HUES48 (cell line): ENCODE measurements around the gene GPR84.
"Not testable (repeated sequence)": the region's sequence is repeated elsewhere in the genome, so short reads cannot be mapped to it uniquely, and the experiment has no call there.

Experiments
- H3K27ac ChIP-seq: one replicate; pipeline ENCODE4 v1.7.0; 2013; ENCODE audit warnings: low read depth, low read length, inconsistent platforms
- H3K27me3 ChIP-seq: 2 replicates; pipeline ENCODE4 v1.6.1; 2013; ENCODE audit warnings: mild to moderate bottlenecking, low read length; ENCODE audit not compliant: control insufficient read depth, insufficient read depth
- H3K36me3 ChIP-seq: 2 replicates; pipeline ENCODE4 v1.6.1; 2013; ENCODE audit warnings: low read length; ENCODE audit not compliant: control insufficient read depth, insufficient read depth
- H3K4me1 ChIP-seq: 2 replicates; pipeline ENCODE4 v1.6.1; 2013; ENCODE audit warnings: mild to moderate bottlenecking, low read length; ENCODE audit not compliant: control insufficient read depth, insufficient read depth
- H3K4me3 ChIP-seq: 2 replicates; pipeline ENCODE4 v1.5.1; 2013; ENCODE audit warnings: mild to moderate bottlenecking, low read depth, low read length
- H3K9ac ChIP-seq: 2 replicates; pipeline ENCODE4 v1.6.1; 2013; ENCODE audit warnings: mild to moderate bottlenecking, low read depth, low read length, moderate library complexity
- H3K9me3 ChIP-seq: 2 replicates; pipeline ENCODE4 v1.6.1; 2013; ENCODE audit warnings: low read length; ENCODE audit not compliant: control insufficient read depth, insufficient read depth

GPR84 gene

GRCh38 chr12:54359762-54360351 lies 4.4 kb downstream of the GPR84 start:
- Histone ChIP-seq H3K4me1 (peaks cover 46% of the 10 kb centered on the region), H3K36me3 (no peaks in the 10 kb centered on the region), H3K27me3 (0 out of 2 replicates have a peak, but pooled peaks cover 5% of the 10 kb centered on the region), H3K9ac (peak overlapping the region; percentile 63), H3K27ac (peak overlapping the region; percentile 81), H3K9me3 (no peaks in the 10 kb centered on the region), H3K4me3 (peak overlapping the region; percentile 76)

- H3K4me1 ChIP-seq, result peaks cover 48% of the 10 kb centered on the region
- peak overlapping the region; percentile 81 for H3K27ac ChIP-seq
- H3K4me3 ChIP-seq, result peak overlapping the region; percentile 81
- 0 out of 2 replicates have a peak, but pooled peaks cover 2% of the 10 kb centered on the region for H3K27me3 ChIP-seq
- H3K36me3 ChIP-seq, result no peaks in the 10 kb centered on the region
- H3K9me3 ChIP-seq, result no peaks in the 10 kb centered on the region
- H3K9ac ChIP-seq, result peak overlapping the region; percentile 63
Measured at GRCh38 chr12:54358945-54359761, 5.1 kb downstream of the GPR84 start.

DNA sequence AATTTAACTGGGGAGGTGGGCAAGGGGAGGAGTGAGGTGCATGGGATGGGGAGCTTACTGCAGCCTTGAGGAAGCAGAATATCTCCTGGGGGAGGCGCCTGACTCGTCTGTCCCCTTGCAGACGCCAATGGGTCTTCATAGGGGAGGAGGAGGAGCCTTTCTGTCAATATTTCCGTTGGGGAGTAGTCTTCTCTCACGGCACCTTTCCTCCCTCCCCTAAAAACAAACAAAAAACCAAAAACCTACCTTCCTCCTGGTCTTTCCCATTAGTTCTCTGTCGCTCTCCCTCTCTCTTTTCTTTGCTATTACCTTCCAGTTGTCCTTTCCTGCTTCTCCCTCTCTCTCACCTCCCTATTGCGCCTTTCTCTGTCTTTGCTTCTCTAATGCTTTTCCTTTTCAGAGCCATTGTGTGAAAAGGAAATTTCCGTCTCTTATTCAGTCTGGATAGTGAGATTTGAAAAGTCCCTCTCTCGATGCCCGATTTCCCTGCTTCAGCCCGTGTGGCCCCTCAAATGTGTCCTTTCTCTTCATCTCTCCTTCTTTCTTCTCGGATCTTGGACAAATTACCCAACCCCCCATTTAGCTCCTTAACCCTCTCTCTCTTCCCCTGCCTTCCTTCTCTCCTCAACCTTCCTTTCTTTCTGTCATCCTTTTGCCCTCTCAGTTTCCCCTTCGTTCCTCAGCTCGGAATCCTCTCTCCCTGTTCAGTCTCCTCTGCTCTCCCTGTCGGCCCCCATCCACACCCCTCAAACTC lies 5.9 kb downstream of the GPR84 start:
- Histone ChIP-seq H3K4me3 (peak overlapping the region; percentile 81), H3K27ac (peak overlapping the region; percentile 67), H3K36me3 (no peaks in the 10 kb centered on the region), H3K27me3 (no peaks in the 10 kb centered on the region), H3K9ac (peak overlapping the region; percentile 56), H3K4me1 (peaks cover 54% of the 10 kb centered on the region), H3K9me3 (no peaks in the 10 kb centered on the region)

- Histone ChIP-seq H3K36me3 (no peaks in the 10 kb centered on the region), H3K27me3 (no peaks in the 10 kb centered on the region), H3K9me3 (no peaks in the 10 kb centered on the region), H3K4me1 (peaks cover 61% of the 10 kb centered on the region), H3K9ac (no peak overlapping the region), H3K4me3 (peak overlapping the region; percentile 81), H3K27ac (peak overlapping the region; percentile 67)
Measured at GRCh38 chr12:54357506-54358190, 6.6 kb downstream of the GPR84 start.

DNA sequence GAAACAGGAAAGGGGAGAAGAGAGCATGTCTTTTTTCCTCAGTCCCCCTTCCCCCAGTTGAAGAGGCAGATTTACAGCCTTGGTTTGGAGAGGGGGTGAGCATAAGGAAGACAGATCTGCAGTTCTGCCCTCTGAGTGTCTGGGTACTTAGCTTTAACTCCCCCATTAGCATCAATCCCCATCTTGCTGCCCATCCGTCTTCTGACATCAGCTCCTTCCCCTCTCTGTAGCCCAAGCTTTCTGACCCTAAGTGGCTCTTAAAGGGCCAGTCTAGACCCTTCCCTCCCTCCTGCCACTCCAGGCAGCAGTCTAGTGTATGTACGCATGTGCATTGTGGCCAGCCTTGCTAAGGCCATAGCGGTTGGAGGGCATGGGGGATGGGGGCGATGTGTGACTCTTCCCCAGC lies 7.3 kb downstream of the GPR84 start:
- Histone ChIP-seq H3K4me1 (peaks cover 66% of the 10 kb centered on the region), H3K27me3 (no peaks in the 10 kb centered on the region), H3K36me3 (no peaks in the 10 kb centered on the region), H3K27ac (peak overlapping the region; percentile 77), H3K9me3 (no peaks in the 10 kb centered on the region), H3K4me3 (peak overlapping the region; percentile 19; the same call in 1 of the 2 replicates), H3K9ac (peak overlapping the region; percentile 28; the same call in 1 of the 2 replicates)

DNA sequence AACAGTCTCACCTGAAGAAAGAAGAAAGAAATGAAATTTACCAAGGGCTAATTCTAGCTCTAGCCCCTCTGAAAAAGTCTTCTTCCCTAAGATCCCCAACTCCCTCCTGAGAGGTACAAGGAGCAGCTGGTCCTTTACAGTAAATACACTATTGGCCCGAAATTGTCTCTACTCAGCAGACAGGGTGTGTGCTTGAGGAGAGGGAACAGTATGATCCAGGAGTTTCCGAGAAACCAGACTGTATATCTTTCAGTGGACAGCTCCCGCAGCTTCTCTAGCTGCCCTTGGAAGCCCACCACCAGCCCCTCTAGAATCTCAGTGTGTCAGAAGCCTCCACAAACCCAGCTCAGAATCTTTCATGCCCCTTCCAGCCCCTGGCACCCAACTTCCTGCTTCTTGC lies 8.1 kb downstream of the GPR84 start:
- H3K9ac ChIP-seq, result peak overlapping the region; percentile 28; the same call in 1 of the 2 replicates
- H3K4me1 ChIP-seq, result peaks cover 74% of the 10 kb centered on the region

GRCh38 chr12:54355104-54355815 lies 9.0 kb downstream of the GPR84 start:
- H3K4me1 ChIP-seq, result peaks cover 78% of the 10 kb centered on the region
- 0 out of 2 replicates have a peak overlapping the region, but pooled peaks have one; percentile 38 for H3K9ac ChIP-seq
- peak overlapping the region; percentile 77 for H3K27ac ChIP-seq
- H3K9me3 ChIP-seq, result no peaks in the 10 kb centered on the region
- H3K36me3 ChIP-seq, result peaks cover 2% of the 10 kb centered on the region; the same call in 1 of the 2 replicates
- no peak overlapping the region for H3K4me3 ChIP-seq
- H3K27me3 ChIP-seq, result 0 out of 2 replicates have a peak, but pooled peaks cover 5% of the 10 kb centered on the region

More for the DNA sequence above, 8.1 kb downstream of the GPR84 start:
- peak overlapping the region; percentile 77 for H3K27ac ChIP-seq
- H3K27me3 ChIP-seq, result 0 out of 2 replicates have a peak, but pooled peaks cover 5% of the 10 kb centered on the region
- no peaks in the 10 kb centered on the region for H3K36me3 ChIP-seq
- H3K9me3 ChIP-seq, result no peaks in the 10 kb centered on the region
- H3K4me3 ChIP-seq, result no peak overlapping the region; the same call in 1 of the 2 replicates

GRCh38 chr12:54354271-54354670 lies 10.0 kb downstream of the GPR84 start:
- not testable (repeated sequence) for H3K27me3 ChIP-seq, H3K9me3 ChIP-seq, H3K9ac ChIP-seq, H3K4me3 ChIP-seq, H3K27ac ChIP-seq
- Histone ChIP-seq H3K4me1 (peaks cover 76% of the 10 kb centered on the region), H3K36me3 (peaks cover 12% of the 10 kb centered on the region)

DNA sequence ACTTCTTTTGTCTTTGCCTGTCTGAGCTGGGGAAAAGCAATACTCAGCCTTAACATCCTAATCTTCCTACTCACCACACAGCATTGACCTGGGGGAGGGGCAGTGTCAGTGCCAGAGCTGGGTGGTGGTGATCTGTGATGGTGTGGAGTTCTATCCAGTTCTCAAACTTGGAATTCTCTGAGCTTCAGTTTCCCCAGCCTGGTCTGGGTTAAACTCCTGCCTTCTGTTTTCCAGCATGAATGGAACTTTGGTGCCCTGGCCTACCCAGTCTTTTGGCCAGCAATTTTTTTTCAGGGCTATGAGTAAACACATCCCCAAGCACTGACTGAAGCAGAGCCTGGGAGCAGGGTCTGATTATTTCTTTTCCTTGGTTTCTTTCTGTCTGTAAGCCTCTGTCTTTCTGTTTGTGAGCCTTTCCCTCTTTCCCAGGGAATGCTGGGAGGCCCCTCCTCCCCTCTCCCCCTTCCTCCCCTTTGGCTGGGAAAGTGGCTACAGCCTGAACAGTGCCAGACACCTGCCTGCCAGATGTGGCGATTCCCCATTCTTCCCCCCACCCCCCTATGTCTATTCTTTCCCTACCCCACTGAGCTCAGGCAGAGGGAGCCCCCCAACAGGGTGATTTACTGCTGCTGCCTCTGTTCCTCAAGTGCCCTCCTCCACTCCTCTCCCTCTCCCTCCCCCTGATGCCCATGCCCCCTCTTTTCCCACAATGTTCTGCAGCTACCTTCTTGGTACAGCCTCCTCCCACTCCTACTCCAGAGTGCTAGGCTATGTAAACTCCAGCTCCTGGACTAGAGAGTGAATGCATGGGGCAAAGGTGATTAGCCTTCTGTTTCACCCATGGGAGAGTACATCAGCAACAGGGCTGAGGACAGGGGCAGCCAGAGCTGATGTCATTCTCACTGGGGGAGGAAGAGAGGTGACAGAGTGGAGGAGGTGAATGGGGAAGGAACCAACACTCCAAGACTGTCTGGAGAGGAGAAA lies 11.1 kb downstream of the GPR84 start:
- Histone ChIP-seq H3K9ac (peak overlapping the region; percentile 19; the same call in 1 of the 2 replicates), H3K27ac (peak overlapping the region; percentile 77), H3K36me3 (peaks cover 20% of the 10 kb centered on the region), H3K27me3 (0 out of 2 replicates have a peak, but pooled peaks cover 5% of the 10 kb centered on the region), H3K4me1 (peaks cover 71% of the 10 kb centered on the region), H3K4me3 (peak overlapping the region; percentile 69), H3K9me3 (no peaks in the 10 kb centered on the region)
